ENCODE measurements around the gene EPB41L4A.

DNA sequence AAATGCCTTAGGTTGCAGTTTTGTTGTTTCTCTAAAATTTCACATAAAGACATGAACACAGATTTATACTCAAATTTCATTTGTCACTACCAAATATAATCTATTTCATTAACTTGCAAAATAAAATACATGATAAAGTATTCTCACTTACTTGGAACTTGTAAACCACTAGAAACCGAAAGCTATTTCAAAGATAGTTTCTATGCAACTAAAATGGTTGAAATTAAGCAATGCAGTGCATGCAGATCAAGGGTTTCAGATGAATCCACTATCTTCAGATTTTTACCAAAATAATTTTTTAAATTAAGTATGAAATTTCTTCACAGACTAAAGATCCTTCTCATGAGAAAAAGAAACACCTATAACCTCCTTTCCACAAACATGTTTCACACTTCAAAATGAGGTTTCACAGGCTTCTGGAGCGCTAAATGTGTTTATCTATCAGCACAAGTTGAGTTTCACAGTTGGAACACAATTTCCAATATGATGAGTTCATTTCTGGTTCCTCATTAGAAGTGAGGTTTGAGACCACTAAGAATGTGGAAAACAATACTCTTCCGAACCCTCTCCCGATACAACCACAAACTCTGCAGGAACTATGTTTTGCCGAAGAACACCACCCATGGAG, 63.9 kb downstream of the EPB41L4A start:
- TF ChIP-seq POLR2A (IDR thresholded peaks at IDR 0.05; ENCODE audit: low read length), result no peak
- no peak for TF ChIP-seq GATA1 (IDR thresholded peaks at IDR 0.05; ENCODE audit: low read depth, low read length)
